NCI-H774 (cell line): Measurements from ENCODE around the gene RIPOR2.

Source experiments
- DNase-seq: peaks from one replicate; lab custom pipeline; 2025; lab: John Stamatoyannopoulos, UW

Gene RIPOR2

GRCh38 chr6:24847402-24847801 is 88.4 kb downstream of the RIPOR2 start:
- DNase-seq, result no peak

- no peak for DNase-seq
These were observed 90.2 kb downstream of the RIPOR2 start for GRCh38 chr6:24845578-24845977.

- DNase-seq, result no peak
These were observed 90.9 kb downstream of the RIPOR2 start for GRCh38 chr6:24844903-24845302.

- DNase-seq, result no peak
These were observed 91.7 kb downstream of the RIPOR2 start for GRCh38 chr6:24844061-24844460.

- DNase-seq, result no peak
These were observed 95.6 kb downstream of the RIPOR2 start for GRCh38 chr6:24840187-24840586.

GRCh38 chr6:24838994-24839393 is 96.8 kb downstream of the RIPOR2 start:
- no peak for DNase-seq

DNA sequence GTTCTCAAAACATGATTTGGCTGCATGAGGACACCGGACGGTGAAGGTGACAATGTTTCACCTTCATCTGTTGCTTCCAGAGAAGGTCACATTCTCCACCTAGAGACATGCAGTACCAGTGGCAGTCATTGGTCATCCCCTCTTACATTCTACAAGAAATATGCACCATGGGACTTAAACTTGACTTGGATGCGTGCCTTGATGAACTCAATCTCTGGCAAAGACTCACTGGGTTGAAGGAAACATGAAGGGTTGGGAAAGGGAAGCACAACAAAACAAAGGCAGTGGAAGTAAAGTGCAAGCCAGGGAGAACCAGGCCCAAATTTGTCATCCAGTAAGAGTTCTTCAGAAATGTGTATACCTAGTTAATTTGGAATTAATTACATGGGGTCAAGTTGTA is 97.7 kb downstream of the RIPOR2 start:
- DNase-seq, result no peak

- DNase-seq, result no peak
These were observed 99.7 kb downstream of the RIPOR2 start for GRCh38 chr6:24836109-24836508.

DNA sequence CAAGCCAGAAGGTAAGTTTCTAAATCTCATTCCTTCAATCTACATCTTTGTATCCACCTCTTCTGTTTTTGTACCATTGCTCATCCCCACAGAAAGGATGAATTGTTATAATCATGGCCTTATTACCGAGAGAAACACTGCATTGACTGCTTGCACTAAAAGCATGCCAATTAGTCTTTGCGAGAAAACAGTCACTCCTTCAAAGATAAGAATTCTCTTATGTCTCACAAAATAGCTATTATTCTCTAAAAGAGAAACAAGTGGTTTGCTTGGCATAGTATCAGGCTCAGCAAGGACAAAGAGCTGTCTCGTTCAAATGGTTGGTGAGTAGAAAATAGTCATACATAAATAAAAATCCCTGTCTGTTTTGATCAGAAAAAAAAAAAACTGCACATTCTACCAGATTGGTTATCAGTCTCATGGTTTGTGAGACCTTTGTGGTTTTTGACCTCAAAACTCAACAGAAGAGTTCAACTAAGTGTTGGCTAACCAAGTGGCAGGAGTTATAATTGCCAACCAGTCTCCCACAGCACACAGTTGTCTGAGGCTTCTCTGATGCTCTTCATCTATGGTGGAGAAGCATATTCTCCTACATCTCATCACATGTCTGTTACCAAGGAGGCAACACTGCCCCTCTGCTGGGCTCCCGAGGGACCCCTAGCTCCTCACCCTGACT is 101.9 kb downstream of the RIPOR2 start:
- no peak for DNase-seq

- DNase-seq, result no peak
These were observed 103.0 kb downstream of the RIPOR2 start for GRCh38 chr6:24832794-24833193.

DNA sequence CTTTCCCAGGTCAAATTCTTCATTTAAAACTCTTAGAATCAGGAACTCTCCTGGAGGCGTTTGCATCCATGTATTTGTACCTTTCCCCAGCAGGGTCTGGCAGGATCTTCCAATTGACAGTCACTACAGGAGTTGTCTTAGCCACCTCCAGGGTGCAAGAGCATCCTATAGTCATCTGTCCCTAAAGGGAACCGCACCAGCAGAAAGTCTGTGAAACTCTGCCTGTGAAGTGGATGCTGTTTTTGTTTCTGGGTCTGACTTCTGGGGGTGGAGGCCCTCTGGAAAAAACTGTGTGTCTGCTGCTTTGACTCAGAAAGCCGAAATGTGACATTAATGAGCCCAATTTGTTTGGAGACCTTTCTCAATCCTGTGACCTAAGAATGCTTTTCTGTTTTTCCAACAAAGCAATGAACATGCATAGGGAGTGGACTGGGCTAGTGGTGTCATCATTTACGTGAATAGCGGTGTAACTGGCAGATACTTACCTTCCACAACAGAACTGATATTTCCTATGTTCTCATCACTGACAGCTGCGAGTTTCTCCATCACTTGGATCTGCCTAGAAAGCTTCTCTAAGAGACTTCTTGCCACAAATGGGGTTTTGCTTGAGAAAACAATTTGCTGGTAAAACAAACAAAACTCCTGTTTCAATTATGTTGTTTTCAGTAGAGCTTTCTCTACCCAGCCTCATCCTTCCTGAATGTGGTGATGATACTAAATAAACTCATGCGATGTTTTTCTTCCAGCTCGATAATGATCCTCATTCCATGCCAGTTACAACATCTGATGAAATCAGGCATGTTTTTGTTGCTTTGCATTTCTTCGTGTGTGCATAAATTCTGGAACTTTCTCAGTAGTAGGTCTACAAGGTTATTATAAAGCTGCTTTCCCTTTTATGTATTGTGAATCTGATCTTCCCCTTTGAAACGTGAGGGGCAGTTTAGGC is 103.7 kb downstream of the RIPOR2 start:
- DNase-seq, result no peak

DNA sequence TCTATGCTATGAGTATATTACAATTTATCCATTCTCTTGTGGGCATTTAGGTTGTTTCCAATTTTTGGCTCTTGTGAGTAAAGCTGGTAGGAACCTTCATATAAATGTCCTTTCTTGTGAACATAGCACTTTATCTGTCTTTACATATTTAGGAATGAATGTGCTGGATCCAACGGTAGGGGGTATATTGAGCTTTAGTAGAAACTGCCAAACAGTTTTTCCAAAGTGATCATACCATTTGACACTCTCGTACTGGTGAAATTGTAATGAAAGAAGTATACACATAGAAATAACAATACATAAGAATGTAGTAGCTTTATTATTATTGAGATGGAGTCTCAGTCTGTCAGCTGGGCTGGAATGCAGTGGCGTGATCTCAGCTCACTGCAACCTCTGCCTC is 106.1 kb downstream of the RIPOR2 start:
- no peak for DNase-seq

GRCh38 chr6:24827970-24828369 is 107.8 kb downstream of the RIPOR2 start:
- DNase-seq, result no peak

- no peak for DNase-seq
These were observed 108.6 kb downstream of the RIPOR2 start for GRCh38 chr6:24827162-24827561.

DNA sequence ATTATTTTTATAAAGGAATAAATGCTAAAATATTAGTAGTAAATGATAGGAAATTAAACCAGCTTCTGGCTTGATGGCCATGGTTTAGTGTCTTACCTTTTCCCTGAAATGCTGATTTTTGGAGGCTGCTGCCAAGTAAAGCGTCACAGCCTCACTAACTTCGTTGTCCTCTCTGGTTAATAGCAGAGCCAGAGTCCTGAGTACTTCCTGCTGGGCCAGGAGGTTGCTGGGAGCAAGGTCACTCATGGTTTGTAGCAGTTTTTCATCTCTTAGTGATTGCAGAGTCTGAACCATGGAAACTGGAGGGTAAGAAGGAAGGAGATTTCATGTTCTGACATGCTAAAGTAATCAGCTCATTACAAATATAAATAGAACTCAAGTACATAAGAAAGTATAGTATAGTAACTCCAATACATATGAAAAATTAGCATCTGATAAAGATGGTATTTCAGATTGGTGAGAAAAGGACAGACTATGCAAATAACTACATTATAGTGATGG is 110.6 kb downstream of the RIPOR2 start:
- DNase-seq, result no peak

DNA sequence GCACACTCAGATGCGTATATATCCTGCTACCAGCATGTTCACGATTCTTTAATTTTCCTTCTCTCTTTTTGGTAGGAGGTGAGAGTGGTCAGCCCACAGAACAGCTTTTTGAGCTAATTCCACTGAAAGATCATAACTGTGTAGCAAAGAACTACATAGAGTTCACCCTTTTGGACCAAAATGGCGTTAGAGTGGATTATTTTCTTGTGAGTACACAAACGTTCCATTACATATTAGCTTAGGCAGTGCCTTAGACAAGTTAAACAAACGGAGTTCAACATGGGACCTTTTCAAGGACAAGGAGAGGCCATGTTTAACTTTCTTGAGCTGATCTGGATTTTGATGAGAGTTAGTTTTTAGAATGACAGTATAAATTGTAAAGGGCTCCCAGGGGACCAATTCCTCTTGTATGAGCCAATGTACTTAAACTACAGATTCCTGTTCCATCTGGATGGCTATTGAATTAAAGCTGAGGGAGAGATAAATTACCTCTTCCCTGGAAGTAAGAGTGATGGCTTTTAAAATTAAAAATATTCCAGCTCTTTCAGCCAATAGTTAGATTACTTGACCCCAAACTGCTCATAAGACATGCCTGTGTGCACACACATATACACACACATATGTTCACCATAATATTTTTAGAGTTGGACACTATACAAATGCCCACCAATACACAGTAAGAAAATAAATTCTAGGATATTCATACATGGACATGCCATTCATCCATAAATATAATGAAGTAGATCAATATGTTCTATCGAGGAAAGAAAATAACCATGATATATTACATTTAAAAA is 111.4 kb downstream of the RIPOR2 start:
- DNase-seq, result no peak

- DNase-seq, result no peak
These were observed 112.6 kb downstream of the RIPOR2 start for GRCh38 chr6:24823185-24823584.

- DNase-seq, result no peak
These were observed 113.1 kb downstream of the RIPOR2 start for GRCh38 chr6:24822696-24823095.

- DNase-seq, result no peak
These were observed 113.8 kb downstream of the RIPOR2 start for GRCh38 chr6:24821860-24822444.

DNA sequence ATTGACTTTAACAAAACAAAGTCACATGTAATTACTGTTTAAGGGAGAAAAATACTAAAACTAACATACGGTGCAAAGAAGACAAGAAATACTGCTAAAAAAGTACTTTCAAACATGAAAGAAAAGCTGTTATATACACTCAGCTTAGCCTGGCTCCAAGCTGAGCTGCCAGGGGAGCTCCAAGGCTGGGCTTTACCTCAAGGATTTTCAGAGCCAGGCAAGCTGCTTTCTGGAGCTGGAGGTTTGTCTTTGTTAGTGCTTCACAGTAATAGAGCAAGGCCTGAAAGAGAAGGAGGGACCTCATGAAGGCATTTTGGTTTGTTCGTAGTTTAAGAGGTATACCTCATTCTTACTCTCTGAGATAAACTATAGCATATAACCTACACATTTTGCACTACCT is 117.4 kb downstream of the RIPOR2 start:
- no peak for DNase-seq

DNA sequence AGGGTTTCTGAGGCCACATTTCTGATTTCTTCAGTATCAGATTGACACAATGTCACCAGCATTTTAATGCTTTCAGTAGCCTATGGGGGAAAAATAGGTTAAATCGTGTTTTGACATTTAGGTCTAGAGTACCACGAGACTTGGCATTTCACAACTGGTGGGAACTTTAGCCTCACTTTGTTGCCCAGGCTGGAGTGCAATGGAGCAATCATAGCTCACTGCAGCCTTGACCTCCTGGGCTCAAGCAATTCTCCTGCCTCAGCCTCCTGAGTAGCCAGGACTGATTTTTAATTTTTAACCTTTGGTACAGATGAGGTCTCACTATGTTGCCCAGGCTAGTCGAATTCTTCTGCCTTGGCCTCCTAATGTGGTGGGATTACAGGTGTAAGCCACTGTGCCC is 126.0 kb downstream of the RIPOR2 start:
- DNase-seq, result no peak

GRCh38 chr6:24807584-24807983 is 128.2 kb downstream of the RIPOR2 start:
- DNase-seq, result no peak
